ENCODE data around the gene GULP1.
"Not testable (repeated sequence)": the region's sequence is repeated elsewhere in the genome, so short reads cannot be mapped to it uniquely, and the experiment has no call there.

The GULP1 gene

DNA sequence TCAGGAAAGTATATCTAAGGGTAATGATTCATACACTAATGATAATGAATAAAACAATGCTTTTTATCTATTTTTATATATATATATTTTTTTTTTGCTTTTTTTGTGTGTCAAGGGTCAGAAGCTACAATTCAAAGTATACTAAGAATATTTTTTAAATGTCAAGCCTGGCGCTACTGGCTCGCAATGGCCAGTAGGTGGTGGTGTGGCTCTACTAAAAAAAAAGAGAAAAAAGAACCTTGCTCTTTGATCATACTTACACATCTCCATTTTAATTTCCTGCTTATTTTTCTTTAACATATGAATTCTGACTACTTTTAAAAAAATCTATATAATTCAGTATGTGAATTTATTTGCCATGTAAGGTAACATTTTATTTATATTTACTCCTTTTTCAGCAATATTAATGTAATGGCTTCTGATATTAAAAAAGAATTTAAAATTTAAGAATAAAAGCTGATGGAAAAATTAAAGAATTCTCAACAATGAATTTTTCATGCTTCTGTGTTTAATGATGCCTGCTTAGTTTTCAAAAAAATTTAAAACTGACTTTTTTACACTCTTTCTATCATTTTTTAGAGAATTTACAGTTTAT, 232.9 kb downstream of the GULP1 start:
- peak in 4 of 56 donors; percentile 2 to 27 (median 10) for DNase-seq

DNA sequence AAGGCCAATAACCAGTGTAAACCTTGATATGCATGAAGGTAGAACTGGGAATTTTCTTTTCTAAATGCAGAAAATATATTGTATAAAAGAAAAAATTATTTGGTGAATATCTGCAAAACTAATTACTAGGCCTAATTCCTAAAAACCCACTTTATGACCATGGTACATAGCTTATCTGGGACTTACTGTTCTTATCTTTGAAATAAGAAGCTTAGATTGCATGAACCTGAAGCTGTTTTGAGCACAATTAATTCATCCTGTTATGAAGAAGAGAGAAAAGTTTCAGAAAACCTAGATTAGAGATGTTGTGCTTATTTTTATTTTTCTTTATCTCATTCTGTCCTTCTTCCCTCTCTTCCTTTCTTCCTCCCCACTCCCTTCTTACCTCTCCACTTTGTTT, 235.0 kb downstream of the GULP1 start:
- no peak for DNase-seq

DNA sequence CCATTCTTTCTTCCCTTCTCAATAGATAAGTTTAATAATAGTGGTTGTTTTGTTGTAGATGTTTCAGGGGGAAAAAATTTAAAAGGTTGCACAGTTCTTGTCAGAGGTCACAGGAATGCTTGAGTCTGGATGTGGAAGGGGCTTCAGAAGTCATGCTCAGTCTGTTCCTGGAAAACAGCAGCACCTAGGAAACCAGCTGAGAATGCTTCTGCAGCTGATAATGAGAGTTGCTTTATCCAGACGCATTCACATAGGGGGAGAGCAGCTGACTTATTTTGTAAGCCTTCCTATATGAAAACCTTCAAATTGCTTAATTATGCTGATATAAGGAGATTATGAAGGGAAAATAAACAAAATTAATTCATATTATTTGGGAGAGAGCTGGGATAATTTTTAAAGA, 235.5 kb downstream of the GULP1 start:
- DNase-seq, result no peak

DNA sequence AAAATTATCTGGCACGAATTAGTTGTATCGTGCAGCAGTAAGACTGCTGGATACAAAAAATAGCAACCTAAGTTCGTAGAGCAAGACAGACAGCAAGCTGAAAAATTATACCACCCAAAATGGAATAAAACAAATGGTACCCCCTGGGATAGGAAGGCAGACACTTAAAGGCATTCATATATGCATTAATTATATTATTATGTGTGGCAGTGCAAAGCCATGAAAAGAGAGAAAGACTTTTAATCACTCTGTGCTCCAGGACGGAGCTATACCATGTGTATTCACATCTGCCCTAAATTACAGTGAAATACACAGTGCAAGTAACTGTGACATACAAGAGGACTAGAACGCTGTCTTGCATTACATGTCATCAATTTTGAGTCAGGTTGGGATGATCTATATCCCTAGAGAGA, 235.9 kb downstream of the GULP1 start:
- no peak for DNase-seq

DNA sequence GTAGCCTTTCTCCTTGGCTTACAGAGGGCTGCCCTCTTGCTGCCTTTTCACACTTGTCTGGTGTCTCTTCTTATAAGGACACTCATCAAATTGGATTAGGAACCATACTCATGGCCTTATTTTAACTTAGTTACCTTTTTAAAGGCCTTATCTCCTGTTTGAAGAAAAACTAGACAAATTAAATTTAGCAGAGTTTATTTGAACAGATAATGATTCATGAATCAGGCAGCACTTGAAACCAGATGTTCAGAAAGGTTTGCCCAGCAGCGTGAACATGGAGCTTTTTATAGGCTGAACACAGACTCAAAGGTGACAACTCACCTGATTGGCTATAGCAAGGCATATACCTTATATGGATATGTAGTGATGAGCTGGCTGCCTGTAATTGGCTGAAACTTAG, 238.0 kb downstream of the GULP1 start:
- DNase-seq, result no peak

DNA sequence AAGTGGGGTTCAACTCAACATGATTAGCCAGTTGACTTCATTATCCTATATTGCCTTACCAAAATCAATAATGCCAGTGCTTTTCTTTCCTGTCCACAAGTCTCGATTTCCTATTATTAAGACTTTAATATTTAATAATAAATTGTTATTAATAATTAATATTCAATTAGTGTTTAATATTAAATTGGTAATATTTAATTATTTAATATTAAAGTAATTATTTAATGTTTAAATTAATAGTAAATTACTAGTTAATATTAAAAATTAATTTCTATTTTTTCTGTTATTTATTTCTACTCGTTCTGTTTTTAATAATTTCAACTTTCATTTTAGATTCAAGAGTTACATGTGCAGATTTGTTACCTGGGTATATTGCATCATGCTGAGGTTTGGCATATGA, 243.2 kb downstream of the GULP1 start:
- no peak for DNase-seq

DNA sequence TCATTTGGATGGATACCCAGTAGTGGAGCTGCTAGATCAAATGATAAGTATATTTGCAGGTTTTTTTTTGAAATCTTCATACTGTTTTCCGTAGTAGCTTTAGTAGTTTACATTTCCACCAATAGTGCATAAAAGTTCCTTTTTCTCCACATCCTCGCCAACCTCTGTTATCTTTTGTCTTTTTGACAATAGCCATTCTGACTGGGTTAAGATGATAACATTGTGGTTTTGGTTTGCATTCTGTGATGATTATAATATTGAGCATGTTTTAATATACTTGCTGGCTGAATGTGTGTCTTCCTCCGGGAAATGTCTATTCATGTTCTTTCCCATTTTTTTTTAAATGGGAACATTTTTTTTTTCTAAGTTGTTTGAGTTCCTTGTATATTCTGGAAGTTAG, 260.0 kb downstream of the GULP1 start:
- no peak for DNase-seq

DNA sequence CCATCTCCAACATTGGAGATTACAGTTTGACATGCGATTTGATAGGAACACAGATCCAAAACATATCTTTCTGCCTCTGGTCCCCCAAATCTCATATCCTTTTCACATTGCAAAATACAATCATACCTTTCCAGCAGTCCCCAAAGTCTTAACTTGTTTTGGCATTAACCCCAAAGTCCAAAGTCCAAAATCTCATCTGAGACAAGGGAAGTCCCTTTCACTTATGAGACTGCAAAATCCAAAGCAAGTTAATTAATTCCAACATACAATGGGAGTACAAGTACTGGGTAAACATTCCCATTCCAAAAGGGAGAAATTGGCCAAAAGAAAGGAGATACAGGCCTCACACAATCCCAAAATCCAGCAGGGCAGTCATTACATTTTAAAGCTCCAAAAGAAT, 265.4 kb downstream of the GULP1 start:
- DNase-seq, result no peak

DNA sequence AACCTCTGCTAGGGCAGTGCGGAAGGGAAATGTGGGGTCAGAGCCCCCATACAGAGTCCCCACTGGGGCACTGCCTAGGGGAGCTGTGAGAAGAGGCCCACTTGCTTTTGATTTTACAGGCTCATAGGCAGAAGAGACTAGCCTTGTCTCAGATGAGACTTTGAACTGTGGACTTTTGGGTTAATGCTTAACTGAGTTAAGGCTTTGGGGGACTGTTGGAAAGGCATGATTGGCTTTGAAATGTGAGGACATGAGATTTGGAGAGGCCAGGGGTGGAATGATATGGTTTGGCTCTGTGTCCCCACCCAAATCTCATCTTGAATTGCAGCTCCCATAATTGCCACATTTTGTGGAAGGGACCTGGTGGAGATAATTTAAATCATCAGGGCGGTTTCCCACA, 267.8 kb downstream of the GULP1 start:
- DNase-seq, result not testable (repeated sequence)

DNA sequence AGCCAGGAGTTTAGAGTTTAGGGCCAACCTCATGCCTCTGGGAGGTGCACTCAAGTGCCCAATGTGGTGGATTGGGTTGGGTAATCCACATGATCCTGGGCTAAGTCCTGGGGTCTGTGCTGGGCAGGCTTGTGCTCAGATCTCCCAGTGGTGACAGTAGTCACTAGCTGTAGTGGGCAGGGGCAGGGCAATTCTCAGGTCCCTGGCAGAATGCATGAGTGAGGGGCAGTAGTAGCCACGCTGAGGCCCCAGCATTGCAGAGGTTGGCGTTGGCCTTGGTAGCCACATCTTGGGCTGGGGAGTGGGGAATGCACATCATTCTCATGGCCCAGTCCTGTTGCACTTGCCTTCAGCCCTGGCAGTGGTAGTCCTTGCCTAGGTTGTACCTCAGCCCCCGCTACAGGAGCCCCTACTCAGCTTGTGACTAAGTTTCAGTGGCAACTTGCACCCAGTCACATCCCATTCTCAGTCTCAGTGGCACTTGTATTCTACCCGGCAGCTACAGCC, 269.9 kb downstream of the GULP1 start:
- no peak for DNase-seq

DNA sequence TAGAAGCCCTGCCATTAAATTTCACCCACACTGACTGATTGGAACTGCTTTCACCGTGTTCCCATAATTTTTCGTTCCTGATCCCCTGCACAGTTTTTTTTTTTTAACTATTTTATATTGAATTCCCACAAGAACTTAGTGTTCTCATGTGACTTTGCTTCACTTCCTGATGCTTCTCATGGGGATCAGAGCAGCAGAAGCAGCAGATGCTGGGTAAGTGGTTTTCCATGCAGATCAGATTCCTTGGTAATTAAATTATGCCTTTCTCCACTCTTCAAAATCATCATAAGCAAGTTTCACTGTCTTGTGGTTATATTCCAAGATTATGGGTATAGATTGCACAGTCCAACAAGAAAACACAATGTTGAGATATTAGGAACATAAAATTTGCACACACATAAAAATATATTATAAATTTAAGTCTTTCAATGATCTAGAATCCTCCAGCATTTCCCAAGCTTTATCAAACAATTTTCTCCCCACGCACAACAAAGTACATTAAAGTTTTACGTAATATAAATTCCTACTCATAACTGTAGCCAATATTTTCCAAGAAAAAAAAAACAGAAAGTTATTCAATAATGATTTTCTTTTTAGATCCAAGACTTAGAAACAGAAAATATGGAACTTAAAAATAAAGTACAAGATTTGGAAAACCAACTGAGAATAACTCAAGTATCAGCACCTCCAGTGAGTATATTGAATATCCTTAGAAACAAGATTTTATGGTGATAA, 277.9 kb downstream of the GULP1 start:
- DNase-seq, result no peak

DNA sequence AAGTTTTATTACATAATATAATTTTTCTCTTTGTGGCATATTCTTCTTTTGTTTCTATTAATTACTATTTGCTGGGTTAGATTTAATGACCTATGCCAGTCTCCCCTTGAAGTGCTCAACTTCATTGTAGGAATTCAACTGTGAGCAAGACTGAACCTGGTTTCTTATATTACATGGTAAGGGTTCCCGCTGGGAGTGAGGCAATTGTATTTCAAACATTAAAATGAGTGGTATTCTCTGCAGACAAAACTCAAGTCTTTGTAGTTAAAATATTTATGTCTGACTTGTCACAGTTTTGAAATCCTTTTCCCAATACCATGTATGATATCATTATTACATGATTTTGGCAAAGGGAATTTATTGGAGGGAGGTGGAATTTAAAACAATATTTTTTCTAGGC, 278.7 kb downstream of the GULP1 start:
- DNase-seq, result no peak

DNA sequence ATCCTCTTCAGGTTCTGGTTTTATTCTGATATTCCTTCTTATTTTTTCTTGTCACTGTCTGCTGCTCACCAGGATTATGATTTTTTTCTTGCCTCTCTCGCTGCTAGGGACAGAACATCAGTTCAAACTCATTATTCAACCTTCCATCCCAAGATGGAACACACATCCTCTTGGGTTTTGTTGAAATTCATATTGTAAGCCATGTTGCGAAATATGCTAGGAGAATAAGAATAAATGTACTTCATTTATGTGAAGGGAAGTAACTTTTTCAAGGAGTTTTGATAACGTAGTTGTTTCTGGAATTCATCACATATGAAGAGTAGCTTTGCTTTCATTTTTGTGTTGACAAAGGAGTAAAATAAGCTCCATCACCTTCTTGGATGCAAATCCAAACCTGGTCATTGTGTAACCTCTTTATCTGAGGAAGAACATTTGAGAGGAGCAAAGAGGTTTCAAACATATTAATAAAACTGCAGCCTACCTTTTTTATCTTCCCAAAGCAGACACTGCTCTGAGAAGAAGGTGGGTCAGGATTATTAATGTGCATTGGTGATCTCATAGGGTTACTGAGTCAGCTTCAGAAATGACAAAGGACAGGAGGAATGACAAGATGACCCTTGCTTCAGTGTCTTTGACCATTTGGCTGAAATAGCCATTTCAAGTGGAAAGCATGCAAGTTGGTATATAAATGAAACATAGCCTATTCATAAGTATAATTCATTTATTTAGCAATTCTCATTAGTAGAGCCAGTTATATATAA, 280.0 kb downstream of the GULP1 start:
- DNase-seq, result no peak

DNA sequence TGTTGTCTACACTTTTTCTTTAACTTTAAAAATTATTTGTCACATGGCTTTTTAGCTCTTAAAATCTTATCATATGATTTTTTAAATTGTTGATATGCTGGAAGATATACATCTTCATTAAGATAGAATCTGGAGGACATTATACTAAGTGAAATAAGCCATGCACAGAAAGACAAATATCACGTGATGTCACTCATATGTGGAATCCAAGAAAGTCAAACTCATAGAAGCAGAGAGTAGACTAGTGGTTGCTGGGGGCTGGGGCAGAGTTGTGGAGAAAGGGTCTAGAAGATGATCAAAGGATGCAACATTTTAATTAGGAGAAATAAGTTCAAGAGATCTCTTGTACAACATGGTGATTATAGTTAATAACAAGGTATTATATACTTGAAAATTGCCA, 280.9 kb downstream of the GULP1 start:
- no peak for DNase-seq

DNA sequence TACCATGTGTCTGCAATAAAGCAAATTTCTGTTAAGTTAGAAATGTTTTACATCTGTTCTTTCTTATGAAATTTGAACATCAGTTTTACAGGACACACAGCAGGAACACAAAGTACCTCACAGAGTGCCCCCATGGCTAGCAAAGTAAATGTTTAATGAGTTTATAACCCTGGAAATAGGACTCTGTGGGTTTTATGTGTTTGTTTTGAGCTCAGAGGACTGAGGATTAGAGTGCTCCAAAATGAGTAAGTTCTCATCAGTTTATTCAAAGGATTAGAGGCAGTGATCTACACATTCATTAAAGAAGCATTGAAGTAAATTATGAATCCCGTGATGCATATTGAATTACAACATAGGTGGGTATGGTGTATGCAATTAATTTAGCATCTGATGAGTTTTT, 281.8 kb downstream of the GULP1 start:
- no peak for DNase-seq

DNA sequence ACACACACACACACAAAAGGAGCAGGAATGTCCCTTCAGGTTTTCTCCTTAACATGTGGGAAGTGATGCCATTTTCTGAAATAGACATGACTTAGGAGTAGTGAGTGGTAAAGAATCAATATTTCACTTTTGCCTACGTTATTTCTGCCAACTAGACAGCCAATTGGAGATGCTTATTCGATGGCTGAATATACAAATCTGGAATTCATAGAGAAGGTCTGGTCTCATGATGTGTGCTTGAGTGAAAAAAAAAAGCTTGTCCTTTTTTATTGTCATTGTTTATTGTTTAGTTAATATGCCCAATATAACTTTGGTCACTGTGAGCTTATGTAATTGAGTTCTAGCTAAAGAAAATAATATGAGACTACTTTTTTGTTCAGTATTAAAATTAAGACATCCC, 284.3 kb downstream of the GULP1 start:
- DNase-seq, result no peak

DNA sequence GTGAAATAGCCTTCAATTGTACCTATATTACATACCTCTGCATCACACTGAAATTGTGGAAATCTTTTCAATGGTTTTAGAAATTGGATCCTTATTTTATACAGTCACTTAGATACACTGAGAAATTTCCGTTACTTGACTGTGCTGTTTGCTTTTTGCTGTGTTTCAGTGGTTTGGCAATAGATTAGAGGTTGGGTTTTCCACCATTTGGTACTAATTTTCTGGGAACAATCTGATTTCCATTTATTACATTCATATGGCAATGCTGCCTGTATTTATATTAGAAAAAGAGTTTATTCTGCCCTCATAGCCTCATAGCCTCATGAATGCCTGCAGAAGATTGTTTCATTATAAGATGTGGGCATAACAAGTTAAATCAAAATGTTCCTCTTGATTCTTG, 285.0 kb downstream of the GULP1 start:
- DNase-seq, result no peak

DNA sequence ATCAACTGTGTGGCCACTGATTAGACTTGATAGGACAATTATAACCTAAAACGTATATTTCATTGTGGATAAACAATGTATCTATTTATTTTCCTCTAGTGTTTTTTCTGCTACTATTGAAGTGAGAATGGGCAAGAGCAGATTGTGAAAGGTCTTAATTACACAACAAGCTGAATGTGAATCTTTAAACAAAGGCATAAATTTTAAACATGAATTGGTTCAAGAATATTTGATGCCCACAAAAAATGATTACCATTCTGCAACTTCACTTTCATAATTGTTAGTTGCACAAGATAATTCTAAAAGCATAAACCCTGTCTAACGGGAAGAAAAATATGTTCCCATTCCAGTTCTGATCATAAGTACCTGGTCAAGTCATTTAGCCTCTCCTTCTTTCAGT, 285.6 kb downstream of the GULP1 start:
- no peak for DNase-seq

DNA sequence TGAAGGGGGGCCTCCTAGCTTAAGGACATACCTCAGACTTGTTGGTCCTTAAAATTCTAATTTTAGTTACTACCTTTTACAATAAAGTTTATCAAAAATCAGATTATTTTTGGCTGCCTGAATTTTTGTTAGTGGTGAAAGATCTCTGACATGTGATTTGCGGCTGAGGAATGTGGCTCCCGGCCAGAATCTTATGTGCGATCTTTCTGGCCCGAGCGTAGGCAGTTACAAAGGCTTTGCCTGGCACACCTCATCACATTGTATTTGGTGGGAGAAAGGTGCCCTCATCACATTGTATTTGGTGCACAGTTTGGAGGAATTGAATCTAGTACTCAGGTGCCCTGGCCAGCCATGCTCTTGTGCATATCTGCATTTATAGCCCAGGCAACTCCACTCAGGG, 289.1 kb downstream of the GULP1 start:
- DNase-seq, result no peak

DNA sequence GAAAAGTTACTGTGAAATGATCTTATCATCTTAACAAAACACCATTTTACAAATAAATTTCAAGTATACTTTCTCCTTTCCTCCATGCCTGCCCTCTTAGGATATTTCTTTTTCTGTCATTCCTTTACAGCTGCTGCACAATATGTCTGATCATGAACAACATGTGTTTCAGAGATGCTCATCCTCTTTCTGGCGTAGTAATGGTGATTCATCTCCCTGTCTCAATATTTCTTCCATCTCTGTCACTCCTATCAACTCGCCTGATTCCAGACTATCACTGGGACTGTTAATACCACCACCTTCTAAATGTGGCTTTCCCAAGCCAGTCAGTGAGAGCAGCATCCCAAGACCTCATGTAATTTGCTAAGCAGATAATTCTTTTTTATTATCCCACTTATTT, 290.5 kb downstream of the GULP1 start:
- DNase-seq, result no peak

DNA sequence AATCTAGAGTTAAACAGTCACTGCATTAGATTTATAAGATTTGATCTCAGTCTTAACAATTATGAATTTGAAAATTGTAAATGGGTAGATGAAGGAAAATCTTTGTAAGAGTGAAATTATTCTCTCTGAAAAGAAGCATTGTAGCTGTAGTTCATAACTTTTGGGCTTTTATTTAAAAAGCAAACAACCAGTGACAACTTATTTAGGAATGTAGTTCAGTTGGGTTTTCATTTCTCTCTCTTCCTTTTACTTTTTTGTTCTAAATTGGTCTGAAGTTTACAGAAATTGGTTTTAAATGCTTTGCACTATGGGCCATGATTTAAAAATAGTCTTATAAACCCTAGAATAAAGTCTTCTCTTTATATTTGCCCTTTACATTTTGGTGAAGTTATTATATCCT, 296.6 kb downstream of the GULP1 start:
- no peak for DNase-seq

DNA sequence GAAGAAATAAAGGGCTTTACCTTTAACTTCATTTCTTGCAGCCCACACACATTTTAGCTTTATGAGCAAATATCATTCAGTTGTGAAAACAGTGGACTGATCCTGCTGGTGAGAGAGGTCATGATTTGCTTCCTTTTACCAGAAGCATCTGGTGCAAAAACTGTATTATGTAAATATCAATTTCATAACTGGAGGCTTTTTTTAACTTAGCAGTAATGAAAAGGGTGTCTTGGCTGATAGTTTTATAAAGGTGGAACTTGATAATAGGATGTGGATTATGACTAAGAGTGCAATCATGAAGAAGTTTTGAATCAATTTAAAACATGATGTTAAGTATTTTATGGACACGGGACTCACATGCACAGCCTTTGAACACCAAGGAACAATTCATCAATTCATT, 304.4 kb downstream of the GULP1 start:
- DNase-seq, result no peak

DNA sequence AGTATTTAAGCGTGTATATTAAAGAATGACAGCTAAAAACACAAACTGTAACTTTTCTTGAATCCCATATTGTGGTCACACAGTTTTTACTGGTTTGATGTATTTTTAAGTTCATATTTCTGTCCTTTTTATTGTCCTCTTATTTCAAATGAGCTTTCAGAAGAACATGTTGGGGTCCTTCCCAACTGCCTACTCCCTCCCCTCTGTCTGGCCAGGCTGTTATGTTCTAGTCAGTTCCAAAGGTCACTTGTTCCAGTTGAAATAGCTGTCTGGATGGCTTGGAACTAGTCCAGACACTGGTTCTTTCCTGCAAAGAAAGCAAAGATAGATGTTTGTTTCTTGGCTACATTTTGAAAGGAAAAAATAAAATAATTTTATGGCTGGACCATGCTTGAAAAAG, 306.9 kb downstream of the GULP1 start:
- DNase-seq, result no peak
